Endothelial cell of umbilical vein (primary cell): ENCODE measurements around the gene RELN. TPM values are rescaled to one million over a fixed set of nuclear protein-coding genes. Genes with fewer than 3 reads are reported as not detected.

Source experiments
- BruUV-seq: library from RNA; stranded (reverse); fragments of 400-500 nt; replicated peaks from 2 replicates; lab custom pipeline; 2021; lab: Mats Ljungman, UMichigan
- CTCF ChIA-PET: fragments of 300-600, 350-600 bp; sonication (Branson Sonifier 250); formaldehyde crosslinking; loops from one replicate; lab custom pipeline; 2021; ENCODE audit warnings: antibody characterized with exemption, inconsistent platforms; lab: Charles Lee
- POLR2A ChIA-PET: fragments of 300-600, 350-600 bp; sonication (Branson Sonifier 250); formaldehyde crosslinking; loops from one replicate; lab custom pipeline; 2021; ENCODE audit warnings: antibody characterized with exemption, inconsistent platforms; lab: Charles Lee
- DNase-seq: peaks from one replicate; pipeline ENCODE4 v3.0.0-alpha.2; 2011; ENCODE audit warnings: low read depth, low spot score
- FAIRE-seq: peaks from 2 replicates; lab custom pipeline; 2011; peaks lifted over from hg19 to GRCh38; lab: Jason Lieb, UNC
- H2AFZ ChIP-seq: 2 replicates; pipeline ENCODE4 v1.6.0; 2012; ENCODE audit warnings: low read depth, low read length, control low read depth, inconsistent platforms
- H3K27ac ChIP-seq: 2 replicates; pipeline ENCODE4 v1.5.1; 2011; ENCODE audit warnings: low read depth, mild to moderate bottlenecking, control low read depth, low read length, moderate library complexity; ENCODE audit not compliant: insufficient read depth
- H3K27me3 ChIP-seq, 2 experiments: 2 replicates each; pipeline versions ENCODE4 v1.6.0 to v1.6.1; 2011; ENCODE audit warnings: low read length in 2 of 2, mixed read lengths in 1 of 2; ENCODE audit not compliant: control insufficient read depth in 2 of 2, insufficient read depth in 2 of 2
- H3K36me3 ChIP-seq, 2 experiments: 2 replicates in 1 of 2; 3 replicates in 1 of 2; pipeline ENCODE4 v1.5.1; 2011; ENCODE audit warnings: low read length in 2 of 2, mild to moderate bottlenecking in 1 of 2, moderate library complexity in 1 of 2; ENCODE audit not compliant: control insufficient read depth in 2 of 2, insufficient read depth in 2 of 2; ENCODE audit errors: extremely low read depth in 1 of 2
- H3K4me1 ChIP-seq: 3 replicates; pipeline ENCODE4 v1.5.1; 2011; ENCODE audit warnings: mild to moderate bottlenecking, low read length; ENCODE audit not compliant: control insufficient read depth, insufficient read depth; ENCODE audit errors: extremely low read depth
- H3K4me2 ChIP-seq: 2 replicates; pipeline ENCODE4 v1.6.1; 2011; ENCODE audit warnings: low read length, control low read depth, mixed read lengths; ENCODE audit not compliant: insufficient read depth
- H3K4me3 ChIP-seq, 3 experiments: fragments of 200-600 bp in 1 of 3; sonication (generic), shearing (Covaris generic) in 1 of 3; replicated peaks in 1 of 3; 2 replicates each; pipeline ENCODE4 v1.5.1; 2011 to 2016; ENCODE audit warnings: control low read depth in 3 of 3, low read length in 3 of 3, mild to moderate bottlenecking in 2 of 3, inconsistent platforms in 1 of 3, low read depth in 1 of 3, moderate library complexity in 1 of 3; ENCODE audit not compliant: insufficient read depth in 1 of 3
- H3K79me2 ChIP-seq: 2 replicates; pipeline ENCODE4 v1.6.0; 2012; ENCODE audit warnings: low read length, inconsistent platforms; ENCODE audit not compliant: control insufficient read depth, insufficient read depth
- H3K9ac ChIP-seq: replicated peaks from 2 replicates; pipeline ENCODE3; 2011; ENCODE audit warnings: low read length, control low read depth; ENCODE audit not compliant: insufficient read depth; ENCODE audit errors: extremely low read depth
- H3K9me1 ChIP-seq: replicated peaks from 3 replicates; pipeline ENCODE4 v1.6.0; 2011; ENCODE audit warnings: mild to moderate bottlenecking, low read length; ENCODE audit not compliant: control insufficient read depth, insufficient read depth; ENCODE audit errors: extremely low read depth
- H3K9me3 ChIP-seq: replicated peaks from 2 replicates; pipeline ENCODE4 v1.5.1; 2012; ENCODE audit warnings: low read length, inconsistent platforms; ENCODE audit not compliant: control insufficient read depth, insufficient read depth
- H4K20me1 ChIP-seq: replicated peaks from 2 replicates; pipeline ENCODE3; 2011; ENCODE audit warnings: mild to moderate bottlenecking, low read length; ENCODE audit not compliant: control insufficient read depth, insufficient read depth; ENCODE audit errors: extremely low read depth
- CTCF ChIP-seq, 2 donors: IDR thresholded peaks; 1 replicate in 1 of 2; 2 replicates in 1 of 2; pipeline ENCODE4 v1.5.1; 2011; ENCODE audit warnings: low read length in 2 of 2, mild to moderate bottlenecking in 2 of 2, moderate library complexity in 2 of 2, control low read depth in 1 of 2, inconsistent platforms in 1 of 2, low read depth in 1 of 2; ENCODE audit not compliant: insufficient read depth in 1 of 2; ENCODE audit errors: extremely low read depth in 1 of 2
- EZH2 ChIP-seq: IDR thresholded peaks from 2 replicates; pipeline ENCODE4 v1.6.1; 2012; ENCODE audit warnings: borderline replicate concordance, low read depth, mild to moderate bottlenecking, moderate library complexity, low read length, inconsistent platforms; ENCODE audit not compliant: severe bottlenecking
- FOS ChIP-seq: IDR thresholded peaks from 2 replicates; pipeline ENCODE4 v1.6.1; 2011; ENCODE audit warnings: mild to moderate bottlenecking, low read length, moderate library complexity, borderline replicate concordance; ENCODE audit not compliant: insufficient read depth
- GATA2 ChIP-seq: IDR thresholded peaks from 2 replicates; pipeline ENCODE4 v1.7.0; 2011; ENCODE audit warnings: low read depth, mild to moderate bottlenecking, moderate library complexity, mixed read lengths, low read length; ENCODE audit not compliant: insufficient read length, insufficient read depth
- JUN ChIP-seq: IDR thresholded peaks from 2 replicates; pipeline ENCODE4 v1.6.1; 2011; ENCODE audit warnings: borderline replicate concordance, low read depth; ENCODE audit not compliant: insufficient read length, insufficient read depth
- MAX ChIP-seq: IDR thresholded peaks from 2 replicates; pipeline ENCODE4 v1.6.1; 2011; ENCODE audit not compliant: insufficient read depth, insufficient read length
- MYC ChIP-seq: IDR thresholded peaks from one replicate; pipeline ENCODE4 v1.6.1; 2011; ENCODE audit warnings: mild to moderate bottlenecking, low read depth, low read length
- POLR2A ChIP-seq: IDR thresholded peaks from 2 replicates; pipeline ENCODE4 v1.6.1; 2012; ENCODE audit warnings: low read depth, mild to moderate bottlenecking, control low read depth, low read length
- POLR2AphosphoS5 ChIP-seq: IDR thresholded peaks from 2 replicates; pipeline ENCODE4 v1.6.1; 2012; ENCODE audit warnings: low read depth, mild to moderate bottlenecking, control low read depth, low read length, moderate library complexity; ENCODE audit not compliant: insufficient read depth
- dilution Hi-C: fragments of 300-500 bp; cut with MboI; formaldehyde crosslinking; loops from one replicate; pipeline ENCODE4 v1.15.0; 2019; ENCODE audit warnings: low sequenced_read_pairs; ENCODE audit not compliant: extremely low pct_ligation_motif_present
- intact Hi-C: fragments of 100-400 bp; cut with micrococcal nuclease; formaldehyde crosslinking; loops from one replicate; pipeline ENCODE4 v1.10.0; 2022
- polyA plus RNA-seq, 4 experiments: library from polyadenylated mRNA; depleted of rRNA in 3 of 4; stranded (reverse) in 3 of 4; unstranded in 1 of 4; fragments of >200 nt; gene quantifications; 2 replicates each; pipeline versions ENCODE4 v1.2.1 to v1.2.3, GENCODE V29; 2011 to 2012; ENCODE audit warnings: missing spikeins in 1 of 4
- total RNA-seq: library from RNA; stranded (reverse); gene quantifications from 2 replicates; pipeline ENCODE4 v1.2.3, GENCODE V29; 2021

Gene RELN
- total and polyA plus RNA-seq, 2 donors (not counting 3 experiments of a cell fraction or from before 2014, with no cell fraction given) = 0.15 to 0.22 TPM

- CTCF ChIA-PET = no interaction called here
- no peaks in the 10 kb centered on the region for H3K36me3 ChIP-seq
- intact Hi-C loops = no loop called here
Observed at GRCh38 chr7:103698064-103698463, 291.4 kb downstream of the RELN start.

More at GRCh38 chr7:103698064-103698463, 291.4 kb downstream of the RELN start:
- H3K9me3 ChIP-seq = no peaks in the 10 kb centered on the region
- no TSS peak for BruUV-seq
- no peaks in the 10 kb centered on the region for H3K9me1 ChIP-seq
- no peaks in the 10 kb centered on the region for H3K79me2 ChIP-seq
- H3K4me2 ChIP-seq = no peak overlapping the region
- H3K4me1 ChIP-seq = no peaks in the 10 kb centered on the region
- dilution Hi-C loops = no loop called here
- no peak overlapping the region for H2AFZ ChIP-seq
- no peak for FAIRE-seq
- TF ChIP-seq CTCF (IDR thresholded peaks at IDR 0.05; ENCODE audit: extremely low read depth in 1 of 2, insufficient read depth in 1 of 2, low read depth in 1 of 2, low read length in 2 of 2) = no peak
- TF ChIP-seq GATA2 = no peak
- TF ChIP-seq EZH2 = no peak
- TF ChIP-seq MAX = no peak
- no peak for TF ChIP-seq MYC
- no peak for TF ChIP-seq POLR2A
- TF ChIP-seq JUN = no peak
- no peak for TF ChIP-seq FOS
- TF ChIP-seq POLR2AphosphoS5 = no peak
- POLR2A ChIA-PET = no interaction called here
- H3K27ac ChIP-seq = no peak overlapping the region
- DNase-seq = no peak
- no peaks in the 10 kb centered on the region for H3K27me3 ChIP-seq
- H3K9ac ChIP-seq = no peak overlapping the region
- no peak overlapping the region for H3K4me3 ChIP-seq
- no peaks in the 10 kb centered on the region for H4K20me1 ChIP-seq
